Activated B cell treated with CpG ODN at 0.5 μM for 24 hours (primary cell): ENCODE results near the gene CNOT2. TPM values are rescaled to one million over a fixed set of nuclear protein-coding genes. Genes with fewer than 3 reads are reported as not detected.

Source experiments
- ATAC-seq: fragments of 200-7000 bp; cut with Tn5 transposase; one replicate; pipeline ENCODE4 v1.10.0; 2021; ENCODE audit warnings: low read depth, mild to moderate bottlenecking, moderate library complexity
- CTCF ChIA-PET: fragments of 350-600 bp; sonication (Branson Sonifier 250); formaldehyde crosslinking; loops from one replicate; lab custom pipeline; 2021; ENCODE audit warnings: antibody characterized with exemption; lab: Charles Lee
- POLR2A ChIA-PET: fragments of 350-600 bp; sonication (Branson Sonifier 250); formaldehyde crosslinking; loops from one replicate; lab custom pipeline; 2021; ENCODE audit warnings: antibody characterized with exemption; lab: Charles Lee
- DNase-seq: peaks from one replicate; pipeline ENCODE4 v3.0.0; 2022
- H3K27ac Mint-ChIP-seq: one replicate; pipeline ENCODE4 v1.8.0; 2020; ENCODE audit warnings: mixed read lengths
- H3K27me3 Mint-ChIP-seq: one replicate; pipeline ENCODE4 v1.8.0; 2021; ENCODE audit warnings: mixed read lengths
- H3K36me3 Mint-ChIP-seq: one replicate; pipeline ENCODE4 v1.8.0; 2021; ENCODE audit warnings: low read depth, mixed read lengths
- H3K4me1 Mint-ChIP-seq: one replicate; pipeline ENCODE4 v1.8.0; 2021; ENCODE audit warnings: mixed read lengths
- H3K4me3 Mint-ChIP-seq: one replicate; pipeline ENCODE4 v1.8.0; 2020; ENCODE audit warnings: mild to moderate bottlenecking, mixed read lengths
- H3K9me3 Mint-ChIP-seq: one replicate; pipeline ENCODE4 v1.8.0; 2020; ENCODE audit warnings: mixed read lengths
- intact Hi-C: fragments of 100-400 bp; cut with micrococcal nuclease; formaldehyde crosslinking; loops from one replicate; pipeline ENCODE4 v1.15.1; 2024
- total RNA-seq: library from RNA; stranded (reverse); gene quantifications from 2 replicates; pipeline ENCODE4 v1.2.3, GENCODE V29; 2022
- TF ChIP-seq, protein P1 (sequence below): fragments of 200-600 bp; IDR thresholded peaks from one replicate; pipeline ENCODE4 v1.8.0; 2022; ENCODE audit warnings: antibody characterized with exemption, mild to moderate bottlenecking

Gene CNOT2
- total RNA-seq, 1 donor from 2014 or later = 98.1 TPM

DNA sequence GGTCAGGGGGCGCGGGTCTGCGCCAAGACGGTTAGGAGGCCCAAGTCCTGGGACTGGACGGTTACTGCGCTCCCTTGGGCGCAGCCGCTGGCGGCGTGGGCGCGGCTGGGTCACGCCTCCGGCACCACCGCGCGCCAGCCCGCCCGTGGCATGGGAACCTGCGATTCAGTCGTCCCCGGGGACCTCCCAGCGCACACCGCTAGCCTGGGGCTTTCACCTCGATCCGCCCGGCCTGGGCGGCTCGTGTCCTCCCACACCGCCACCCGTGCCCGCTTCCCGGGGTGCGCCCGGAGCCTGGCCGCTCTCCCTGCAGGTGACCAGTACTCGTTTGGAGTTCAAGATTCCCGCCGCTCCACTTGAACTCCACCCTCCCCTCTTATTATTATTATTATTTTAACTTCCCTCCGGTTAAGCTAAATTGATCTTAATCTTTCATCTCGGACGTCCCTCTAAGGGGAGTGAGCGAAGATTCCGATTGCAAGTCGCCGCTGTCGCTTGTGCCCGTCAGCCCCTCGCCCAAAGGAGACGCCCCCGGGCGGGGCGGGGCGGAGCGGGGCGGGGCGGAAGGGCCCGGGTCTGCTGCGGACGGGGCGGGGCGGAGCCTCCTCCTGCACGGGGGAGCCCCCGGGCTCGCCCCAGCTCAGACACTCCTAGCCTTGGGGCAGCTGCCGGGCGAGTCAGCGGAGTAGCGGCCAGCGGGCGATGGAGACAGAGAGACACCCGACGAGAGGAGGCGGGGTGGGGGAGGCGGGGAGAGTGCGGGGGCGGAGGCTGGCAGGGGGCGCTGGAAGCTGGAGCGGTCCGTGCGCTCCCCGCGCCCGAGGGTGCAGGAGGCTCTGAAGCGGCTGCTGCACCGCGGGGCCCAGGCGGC, 122.7 kb downstream of the CNOT2 start, which contains the start of gene KCNMB4:
Gene KCNMB4, plus strand, starts transcription at position 643 of the 871 bp plus-strand sequence. CDS start 445 bp downstream, outside the sequence.
- H3K9me3 Mint-ChIP-seq = no peaks in the 10 kb centered on the region
- no peak within 1 kb of the TSS for H3K27ac Mint-ChIP-seq
- DNase-seq = peak; percentile 79
- intact Hi-C loops = loop anchor here (1.0 to 10.0 kb wide), 7 partner anchors 9 to 1011 kb away; partner anchors contain the start of genes CNOT2, RAB3IP and YEATS4
- CTCF ChIA-PET = interaction anchor here (0.8 to 0.9 kb wide), 2 partner anchors 121 to 211 kb away, joined by 3 read pairs; no protein-coding TSS in a partner anchor
- H3K27me3 Mint-ChIP-seq = no peaks in the 10 kb centered on the region
- POLR2A ChIA-PET = interaction anchor here (0.9 to 1.0 kb wide), 2 partner anchors 10 to 896 kb away, joined by 3 to 4 read pairs; partner anchors contain the start of gene FRS2
- TF ChIP-seq, protein P1, sequence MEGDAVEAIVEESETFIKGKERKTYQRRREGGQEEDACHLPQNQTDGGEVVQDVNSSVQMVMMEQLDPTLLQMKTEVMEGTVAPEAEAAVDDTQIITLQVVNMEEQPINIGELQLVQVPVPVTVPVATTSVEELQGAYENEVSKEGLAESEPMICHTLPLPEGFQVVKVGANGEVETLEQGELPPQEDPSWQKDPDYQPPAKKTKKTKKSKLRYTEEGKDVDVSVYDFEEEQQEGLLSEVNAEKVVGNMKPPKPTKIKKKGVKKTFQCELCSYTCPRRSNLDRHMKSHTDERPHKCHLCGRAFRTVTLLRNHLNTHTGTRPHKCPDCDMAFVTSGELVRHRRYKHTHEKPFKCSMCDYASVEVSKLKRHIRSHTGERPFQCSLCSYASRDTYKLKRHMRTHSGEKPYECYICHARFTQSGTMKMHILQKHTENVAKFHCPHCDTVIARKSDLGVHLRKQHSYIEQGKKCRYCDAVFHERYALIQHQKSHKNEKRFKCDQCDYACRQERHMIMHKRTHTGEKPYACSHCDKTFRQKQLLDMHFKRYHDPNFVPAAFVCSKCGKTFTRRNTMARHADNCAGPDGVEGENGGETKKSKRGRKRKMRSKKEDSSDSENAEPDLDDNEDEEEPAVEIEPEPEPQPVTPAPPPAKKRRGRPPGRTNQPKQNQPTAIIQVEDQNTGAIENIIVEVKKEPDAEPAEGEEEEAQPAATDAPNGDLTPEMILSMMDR = no peak
- peak; percentile 90 for ATAC-seq
- peak within 1 kb of the TSS; percentile 91 for H3K4me3 Mint-ChIP-seq
- peaks cover 20% of the 10 kb centered on the region for H3K4me1 Mint-ChIP-seq
- H3K36me3 Mint-ChIP-seq = peaks cover 3% of the 10 kb centered on the region

DNA sequence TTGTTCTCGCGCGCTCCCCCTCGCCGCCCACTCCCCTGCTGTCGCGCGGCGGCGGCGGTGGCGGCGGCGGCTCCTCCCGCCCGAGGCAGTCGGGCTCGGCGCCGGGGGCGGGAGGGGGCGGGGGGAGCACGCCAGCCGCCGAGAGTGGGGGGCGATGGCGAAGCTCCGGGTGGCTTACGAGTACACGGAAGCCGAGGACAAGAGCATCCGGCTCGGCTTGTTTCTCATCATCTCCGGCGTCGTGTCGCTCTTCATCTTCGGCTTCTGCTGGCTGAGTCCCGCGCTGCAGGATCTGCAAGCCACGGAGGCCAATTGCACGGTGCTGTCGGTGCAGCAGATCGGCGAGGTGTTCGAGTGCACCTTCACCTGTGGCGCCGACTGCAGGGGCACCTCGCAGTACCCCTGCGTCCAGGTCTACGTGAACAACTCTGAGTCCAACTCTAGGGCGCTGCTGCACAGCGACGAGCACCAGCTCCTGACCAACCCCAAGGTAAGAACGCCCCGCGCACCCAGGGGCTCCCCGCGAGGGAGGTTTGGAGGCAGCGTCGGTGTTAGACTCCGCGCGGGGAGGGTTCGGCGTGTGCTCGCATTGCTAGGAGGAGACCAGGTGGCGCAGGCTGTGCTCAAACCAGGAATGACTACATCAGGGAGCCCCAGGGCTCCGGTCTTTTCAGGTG, 123.5 kb downstream of the CNOT2 start:
- intact Hi-C loops = loop anchor here (1.0 to 10.0 kb wide), 5 partner anchors 109 to 1012 kb away; partner anchors contain the start of genes CNOT2, RAB3IP and YEATS4
- CTCF ChIA-PET = interaction anchor here (0.9 kb wide), 1 partner anchor 120 kb away, joined by 3 read pairs; no protein-coding TSS in a partner anchor
- H3K36me3 Mint-ChIP-seq = peaks cover 3% of the 10 kb centered on the region

DNA sequence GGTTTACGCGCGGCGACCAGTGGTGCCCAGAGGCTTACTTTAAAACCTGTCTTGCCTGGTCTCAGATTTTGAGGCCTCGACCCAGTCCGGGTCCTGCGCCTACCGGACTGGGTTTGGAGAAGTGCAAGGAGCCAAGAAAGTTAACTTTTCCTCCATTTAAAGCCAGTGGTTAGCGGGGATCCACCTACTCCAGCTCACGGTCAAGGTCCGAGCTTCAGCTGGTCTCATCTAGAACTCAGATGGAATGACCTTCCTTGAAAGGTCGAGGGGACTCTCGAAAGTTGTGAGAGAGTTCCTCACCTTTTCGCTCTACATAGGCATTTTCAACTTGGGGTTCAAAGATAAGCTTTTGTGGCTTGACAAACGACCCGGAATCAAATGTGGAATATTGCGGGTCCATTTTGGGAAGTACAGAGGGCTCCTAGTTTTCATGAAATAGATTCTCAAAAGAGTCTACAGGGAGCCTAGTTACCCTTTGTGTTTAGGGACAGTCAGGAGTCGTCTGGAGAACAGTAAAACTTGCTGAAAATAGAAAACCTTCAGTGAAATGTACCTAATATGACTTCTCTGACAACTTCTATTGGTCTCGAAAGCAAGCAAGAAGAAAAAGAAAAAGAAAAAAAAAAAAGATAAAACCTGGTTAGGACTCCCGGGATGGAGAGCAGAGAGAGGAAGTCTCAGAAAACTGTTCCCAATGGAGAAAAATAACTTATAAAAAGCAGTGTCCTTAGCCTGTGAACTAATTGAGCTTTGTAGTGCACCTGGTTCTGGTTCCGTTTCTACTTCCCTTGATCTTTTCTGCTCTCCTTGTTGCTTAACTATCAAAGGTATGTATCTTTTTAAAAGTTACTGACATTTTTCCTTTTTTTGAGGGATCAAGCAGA, 124.3 kb downstream of the CNOT2 start:
- Mint-ChIP-seq H3K4me1 (peaks cover 20% of the 10 kb centered on the region), H3K27me3 (no peaks in the 10 kb centered on the region), H3K4me3 (peak overlapping the region; percentile 91), H3K27ac (no peak overlapping the region), H3K36me3 (peaks cover 3% of the 10 kb centered on the region), H3K9me3 (no peaks in the 10 kb centered on the region)
- intact Hi-C loops = loop anchor here (2.0 to 10.0 kb wide), 4 partner anchors 110 to 1013 kb away; partner anchors contain the start of genes RAB3IP and YEATS4
- no peak for ATAC-seq
- POLR2A ChIA-PET = interaction anchor here (0.9 kb wide), 1 partner anchor 125 kb away, joined by 3 read pairs; no protein-coding TSS in a partner anchor
- TF ChIP-seq, protein P1 = no peak
- no peak for DNase-seq
- CTCF ChIA-PET = no interaction called here

More for the DNA sequence above, 123.5 kb downstream of the CNOT2 start:
- DNase-seq = peak; percentile 46
- Mint-ChIP-seq H3K9me3 (no peaks in the 10 kb centered on the region), H3K27ac (no peak overlapping the region), H3K27me3 (no peaks in the 10 kb centered on the region), H3K4me3 (peak overlapping the region; percentile 91), H3K4me1 (peaks cover 20% of the 10 kb centered on the region)
- POLR2A ChIA-PET = interaction anchor here (0.9 kb wide), 2 partner anchors 10 to 124 kb away, joined by 3 read pairs; no protein-coding TSS in a partner anchor
- TF ChIP-seq, protein P1 = no peak
- ATAC-seq = peak; percentile 45

DNA sequence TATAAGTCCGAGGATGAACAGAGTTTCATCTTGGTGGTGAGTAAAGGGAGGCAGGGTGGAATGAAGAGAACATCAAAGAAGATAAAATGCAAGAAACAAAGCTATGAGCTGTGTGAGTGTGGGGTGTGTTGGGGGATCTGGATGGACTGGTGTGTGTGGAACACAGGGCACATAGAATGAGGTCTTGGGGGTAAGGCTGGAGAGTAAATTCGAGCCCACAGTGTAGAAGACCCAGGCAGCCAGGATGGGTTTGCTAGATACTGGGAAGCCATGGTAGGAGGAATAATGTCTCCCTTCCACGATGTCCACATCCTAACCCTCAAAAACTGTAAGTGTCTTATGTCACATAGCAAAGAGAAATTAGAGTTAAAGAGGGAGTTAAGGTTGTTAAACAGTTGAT, 129.6 kb downstream of the CNOT2 start:
- Mint-ChIP-seq H3K27ac (no peak overlapping the region), H3K27me3 (no peaks in the 10 kb centered on the region), H3K9me3 (no peaks in the 10 kb centered on the region), H3K4me1 (no peaks in the 10 kb centered on the region), H3K4me3 (no peak overlapping the region), H3K36me3 (no peaks in the 10 kb centered on the region)
- no peak for ATAC-seq
- intact Hi-C loops = no loop called here
- no peak for DNase-seq
- POLR2A ChIA-PET = no interaction called here
- CTCF ChIA-PET = no interaction called here
- TF ChIP-seq, protein P1 = no peak
